Mammary microvascular endothelial cell (primary cell): Measurements from ENCODE around the gene P4HA3. TPM values are rescaled to one million over a fixed set of nuclear protein-coding genes. Genes with fewer than 3 reads are reported as not detected.

Experiments
- total RNA-seq: library from RNA; depleted of rRNA; stranded (reverse); fragments of >200 nt; gene quantifications from 2 replicates; pipeline ENCODE4 v1.2.3, GENCODE V29; 2015

P4HA3 gene
- total RNA-seq: 5.7 and 7.3 TPM in 2 replicates

GRCh38 chr11:74311352-74311926 lies at the start of gene P4HA3:
Gene P4HA3 (minus strand): TSS chr11:74311640. CDS start chr11:74311611, 29 bp downstream.

Other genes starting within 250 kb of the P4HA3 start
- gene C2CD3, start 140.6 kb downstream of the P4HA3 start, total RNA-seq: 14.2 and 14.7 TPM in 2 replicates
- gene PPME1, start 140.4 kb downstream of the P4HA3 start, total RNA-seq: 20.5 and 30.0 TPM in 2 replicates
- 7.3 and 7.5 TPM in 2 replicates for gene PGM2L1, start 86.8 kb upstream of the P4HA3 start, total RNA-seq
- gene KCNE3, start 155.9 kb upstream of the P4HA3 start, total RNA-seq: 0.15 and 0.27 TPM in 2 replicates
- gene LIPT2, start 182.1 kb upstream of the P4HA3 start, total RNA-seq: 1.2 and 2.6 TPM in 2 replicates